ENCODE data around the gene ZFPM1. TPM values are rescaled to one million over a fixed set of nuclear protein-coding genes. Genes with fewer than 3 reads are reported as not detected.

Gene ZFPM1
- polyA plus RNA-seq, 1 experiment, result 0.20 TPM

- Histone ChIP-seq H3K27ac (ENCODE audit: low read depth, low read length) (no peak overlapping the region), H3K4me3 (ENCODE audit: low read depth, low read length) (no peak overlapping the region), H3K9me3 (ENCODE audit: control insufficient read depth, insufficient read depth, low read length) (peaks cover 6% of the 10 kb centered on the region; the same call in 1 of the 2 replicates), H3K27me3 (ENCODE audit: control insufficient read depth, insufficient read depth, low read length) (peaks cover 23% of the 10 kb centered on the region)
- POLR2A ChIA-PET, result no interaction called here
- TF ChIP-seq CTCF (IDR thresholded peaks at IDR 0.05; ENCODE audit: low read depth, low read length), result no peak
- DNase-seq (ENCODE audit: low read depth, low spot score), result no peak
- CTCF ChIA-PET, result no interaction called here
These were observed 82.8 kb downstream of the ZFPM1 start for GRCh38 chr16:88535857-88536222.

DNA sequence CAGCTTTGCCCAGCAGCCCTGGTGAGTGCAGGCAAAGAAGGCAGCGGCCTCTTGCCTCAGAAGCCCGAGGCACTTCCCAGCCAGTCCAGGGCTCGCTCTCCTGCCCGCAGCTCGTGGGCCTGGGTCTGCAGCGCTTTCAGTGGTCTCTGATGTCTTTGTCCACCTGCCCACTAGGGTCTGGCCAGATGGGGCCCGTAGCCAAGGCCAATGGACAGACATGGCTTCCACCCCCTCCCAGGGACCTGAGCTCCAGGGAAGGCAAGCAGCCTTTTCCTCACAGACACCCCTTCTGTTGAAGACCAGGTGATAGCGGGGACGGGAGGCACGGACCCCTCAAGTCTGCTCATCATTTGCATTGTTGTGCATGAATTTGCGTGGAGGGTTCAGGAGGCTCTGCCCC, 83.4 kb downstream of the ZFPM1 start:
- DNase-seq (ENCODE audit: low read depth, low spot score), result no peak
- TF ChIP-seq CTCF (IDR thresholded peaks at IDR 0.05; ENCODE audit: low read depth, low read length), result no peak
- CTCF ChIA-PET, result no interaction called here
- peaks cover 10% of the 10 kb centered on the region; the same call in 1 of the 2 replicates for H3K9me3 ChIP-seq (ENCODE audit: control insufficient read depth, insufficient read depth, low read length)
- H3K27me3 ChIP-seq (ENCODE audit: control insufficient read depth, insufficient read depth, low read length), result peaks cover 28% of the 10 kb centered on the region
- POLR2A ChIA-PET, result no interaction called here
- no peak overlapping the region for H3K4me3 ChIP-seq (ENCODE audit: low read depth, low read length)
- H3K27ac ChIP-seq (ENCODE audit: low read depth, low read length), result no peak overlapping the region

DNA sequence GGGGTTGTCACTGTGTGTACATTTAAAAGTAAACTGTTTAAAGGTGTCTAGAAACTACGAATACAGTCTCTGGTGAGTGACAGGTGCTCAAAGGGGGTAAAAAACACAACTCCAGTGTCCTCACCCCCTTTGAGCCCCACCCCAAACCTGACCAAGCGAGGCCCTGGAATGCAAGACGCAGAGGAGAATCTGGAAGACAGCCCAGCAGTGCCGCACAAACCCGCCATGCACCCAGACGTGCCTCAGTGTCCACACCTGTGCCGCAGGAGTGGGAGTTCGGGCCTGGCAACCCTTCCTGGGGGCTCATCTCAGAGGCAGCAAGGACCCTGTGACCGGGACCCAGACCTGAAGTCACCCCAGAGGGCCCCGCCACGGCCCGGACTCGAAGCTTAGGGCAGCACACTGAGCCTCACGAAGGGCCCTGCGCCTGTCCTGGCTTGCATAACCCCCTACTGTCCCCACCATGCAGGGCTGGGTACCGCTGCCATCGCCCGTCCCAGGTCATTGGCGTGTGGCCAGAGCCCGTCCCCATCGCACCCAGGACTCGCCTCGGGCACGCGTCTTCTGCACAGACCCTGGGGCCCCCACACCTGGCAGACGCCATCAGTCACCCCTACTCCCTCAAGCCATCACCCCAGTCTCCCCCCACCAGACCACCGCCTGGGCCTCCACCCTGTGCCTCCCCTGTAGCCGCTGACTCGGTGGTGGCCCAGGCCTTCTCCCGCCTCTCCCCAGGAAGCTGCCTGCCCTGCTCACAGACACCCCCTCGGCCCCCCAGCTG, 84.1 kb downstream of the ZFPM1 start:
- Histone ChIP-seq H3K27me3 (ENCODE audit: control insufficient read depth, insufficient read depth, low read length) (peaks cover 28% of the 10 kb centered on the region), H3K27ac (ENCODE audit: low read depth, low read length) (no peak overlapping the region), H3K4me3 (ENCODE audit: low read depth, low read length) (no peak overlapping the region), H3K9me3 (ENCODE audit: control insufficient read depth, insufficient read depth, low read length) (peaks cover 16% of the 10 kb centered on the region)
- CTCF ChIA-PET, result no interaction called here
- no peak for TF ChIP-seq CTCF (IDR thresholded peaks at IDR 0.05; ENCODE audit: low read depth, low read length)
- no peak for DNase-seq (ENCODE audit: low read depth, low spot score)
- POLR2A ChIA-PET, result no interaction called here

DNA sequence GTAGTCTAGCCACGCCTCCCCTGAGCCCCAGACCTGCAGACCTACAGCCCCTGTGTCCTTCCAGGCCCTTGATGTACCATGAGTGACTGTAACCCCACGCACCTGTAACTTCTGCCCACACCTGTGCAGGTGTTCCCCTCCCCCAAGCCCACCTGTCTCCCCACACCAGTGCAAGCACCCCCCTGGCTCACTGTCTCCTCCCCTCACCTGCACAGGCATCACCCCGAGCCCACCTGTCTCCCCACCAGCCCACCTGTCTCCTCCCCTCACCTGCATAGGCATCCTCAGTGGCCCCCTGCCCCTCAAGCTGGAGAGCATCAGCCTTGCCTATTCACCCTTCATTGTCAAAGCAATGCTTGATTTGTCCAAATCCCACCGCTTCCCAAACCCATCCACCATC, 84.8 kb downstream of the ZFPM1 start:
- CTCF ChIA-PET, result no interaction called here
- POLR2A ChIA-PET, result no interaction called here

More for the DNA sequence above, 84.8 kb downstream of the ZFPM1 start:
- Histone ChIP-seq H3K4me3 (ENCODE audit: low read depth, low read length) (no peak overlapping the region), H3K27ac (ENCODE audit: low read depth, low read length) (no peak overlapping the region), H3K27me3 (ENCODE audit: control insufficient read depth, insufficient read depth, low read length) (peaks cover 32% of the 10 kb centered on the region), H3K9me3 (ENCODE audit: control insufficient read depth, insufficient read depth, low read length) (peaks cover 23% of the 10 kb centered on the region)
- no peak for DNase-seq (ENCODE audit: low read depth, low spot score)
- TF ChIP-seq CTCF (IDR thresholded peaks at IDR 0.05; ENCODE audit: low read depth, low read length), result no peak

All from AG04450 (cell line).